Stimulated activated naive CD8-positive, alpha-beta T cell treated with anti-CD3 and anti-CD28 coated beads, Interleukin-15, Interleukin-2, amounts not matched to agents 100 U/mL and 50 U/mL, for 24 hours (primary cell): Measurements from ENCODE around the gene PBXIP1.
"Not testable (repeated sequence)": the region's sequence is repeated elsewhere in the genome, so short reads cannot be mapped to it uniquely, and the experiment has no call there.

ENCODE experiments used
- ATAC-seq: fragments of 150-1000 bp; cut with Tn5 transposase; one replicate; pipeline ENCODE4 v1.10.0; 2021
- DNase-seq: peaks from one replicate; pipeline ENCODE4 v3.0.0; 2021

PBXIP1 gene

GRCh38 chr1:154936555-154937084 lies 19.3 kb downstream of the PBXIP1 start, which contains the start of gene PMVK:
PMVK (minus strand) TSS chr1:154936719; CDS start chr1:154936685, 34 bp downstream.
- ATAC-seq = peak; percentile 84

GRCh38 chr1:154935749-154936554 lies 19.9 kb downstream of the PBXIP1 start:
- ATAC-seq (no peak), DNase-seq (no peak)

More at GRCh38 chr1:154936555-154937084, 19.3 kb downstream of the PBXIP1 start, which contains the start of gene PMVK:
- DNase-seq = peak; percentile 96

GRCh38 chr1:154934358-154934948 lies 21.4 kb downstream of the PBXIP1 start:
- DNase-seq (no peak), ATAC-seq (no peak)

- ATAC-seq (no peak), DNase-seq (no peak)
Measured at GRCh38 chr1:154931940-154932487, 23.9 kb downstream of the PBXIP1 start.

- DNase-seq (no peak), ATAC-seq (no peak)
Measured at GRCh38 chr1:154926201-154926600, 29.7 kb downstream of the PBXIP1 start.

GRCh38 chr1:154925335-154926170 lies 30.3 kb downstream of the PBXIP1 start:
- ATAC-seq = peak; percentile 36
- DNase-seq = no peak

- DNase-seq = no peak
- ATAC-seq = no peak
Measured at GRCh38 chr1:154923695-154924094, 32.2 kb downstream of the PBXIP1 start.

GRCh38 chr1:154913273-154913672 lies 42.6 kb downstream of the PBXIP1 start:
- DNase-seq = no peak
- ATAC-seq = no peak

GRCh38 chr1:154912755-154913154 lies 43.1 kb downstream of the PBXIP1 start:
- ATAC-seq (no peak), DNase-seq (no peak)

- DNase-seq (no peak), ATAC-seq (no peak)
Measured at GRCh38 chr1:154911691-154912550, 44.0 kb downstream of the PBXIP1 start.

GRCh38 chr1:154910851-154911250 lies 45.0 kb downstream of the PBXIP1 start:
- DNase-seq (no peak), ATAC-seq (no peak)

- ATAC-seq (no peak), DNase-seq (no peak)
Measured at GRCh38 chr1:154908937-154909336, 47.0 kb downstream of the PBXIP1 start.

GRCh38 chr1:154908129-154908528 lies 47.8 kb downstream of the PBXIP1 start:
- not testable (repeated sequence) for DNase-seq, ATAC-seq

GRCh38 chr1:154906621-154907081 lies 49.2 kb downstream of the PBXIP1 start:
- ATAC-seq (no peak), DNase-seq (no peak)

- DNase-seq (no peak), ATAC-seq (no peak)
Measured at GRCh38 chr1:154902938-154903566, 52.8 kb downstream of the PBXIP1 start.

GRCh38 chr1:154901591-154901990 lies 54.3 kb downstream of the PBXIP1 start:
- DNase-seq = no peak
- no peak for ATAC-seq

GRCh38 chr1:154899041-154899440 lies 56.9 kb downstream of the PBXIP1 start:
- ATAC-seq = no peak

GRCh38 chr1:154896771-154897286 lies 59.1 kb downstream of the PBXIP1 start:
- ATAC-seq (no peak), DNase-seq (no peak)

More at GRCh38 chr1:154899041-154899440, 56.9 kb downstream of the PBXIP1 start:
- no peak for DNase-seq

- ATAC-seq (no peak), DNase-seq (no peak)
Measured at GRCh38 chr1:154895798-154896197, 60.1 kb downstream of the PBXIP1 start.
